ENCODE measurements around the gene BGN. TPM values are rescaled to one million over a fixed set of nuclear protein-coding genes. Genes with fewer than 3 reads are reported as not detected.

The BGN gene
- total RNA-seq, 1 experiment from 2014 or later: 0.37 TPM

- Histone ChIP-seq H3K27me3 (ENCODE audit: insufficient read depth, low read length) (no peaks in the 10 kb centered on the region), H3K9me2 (ENCODE audit: insufficient read depth) (no peaks in the 10 kb centered on the region), H2AFZ (ENCODE audit: low read depth, low read length, poor library complexity, severe bottlenecking) (no peak overlapping the region), H4K20me1 (ENCODE audit: insufficient read depth) (no peaks in the 10 kb centered on the region), H3K36me3 (ENCODE audit: control insufficient read depth in 1 of 2, insufficient read depth in 2 of 2, low read length in 2 of 2) (no peaks in the 10 kb centered on the region), H3K27ac (ENCODE audit: low read depth, low read length) (no peak overlapping the region), H3K4me2 (ENCODE audit: low read length) (no peak overlapping the region), H3K4me1 (ENCODE audit: control insufficient read depth in 1 of 2, insufficient read depth in 2 of 2, low read length in 2 of 2) (no peaks in the 10 kb centered on the region), H3K4me3 (replicated peaks in 1 of 2; ENCODE audit: low read depth in 1 of 2, low read length in 2 of 2) (no peak overlapping the region), H3K9me3 (ENCODE audit: control insufficient read depth in 1 of 2, insufficient read depth in 1 of 2, low read depth in 1 of 2, low read length in 2 of 2) (no peaks in the 10 kb centered on the region), H3K9ac (ENCODE audit: low read length) (no peak overlapping the region), H3K79me2 (ENCODE audit: insufficient read depth, low read length) (no peaks in the 10 kb centered on the region)
- POLR2A ChIA-PET: no interaction called here
- BruUV-seq (replicated peaks): no TSS peak
- RAD21 ChIA-PET (ENCODE audit: low non-redundant PET in 1 of 2, low total read pairs in 2 of 2, uncharacterized antibody in 2 of 2, unreplicated experiment in 2 of 2): no interaction called here
- CTCF ChIA-PET: no interaction called here
- intact Hi-C loops (cut with micrococcal nuclease): no loop called here
- TF ChIP-seq REST (IDR thresholded peaks at IDR 0.05; ENCODE audit: low read depth) (no peak), EZH2 (IDR thresholded peaks at IDR 0.05) (no peak), MAX (IDR thresholded peaks at IDR 0.05) (no peak), JUND (IDR thresholded peaks at IDR 0.05) (no peak)
- DNase-seq (ENCODE audit: low read depth, low spot score) (no peak), ATAC-seq (no peak)
Measured at GRCh38 chrX:153488231-153488914, 6.4 kb upstream of the BGN start.

All from HCT116 (cell line).